OCI-LY3 (cell line): ENCODE measurements around the gene TRIM67.

ENCODE experiments used
- H2AFZ ChIP-seq: fragments of 200-600, 300-600 bp; shearing (Covaris generic); 2 replicates; pipeline ENCODE4 v1.6.0; 2014; ENCODE audit warnings: antibody characterized with exemption, low read depth, low read length
- H3K27ac ChIP-seq: fragments of 200-600, 300-600 bp; sonication (generic); 2 replicates; pipeline ENCODE4 v1.5.1; 2014; ENCODE audit warnings: mild to moderate bottlenecking, low read length, moderate library complexity, mixed read lengths
- H3K27me3 ChIP-seq: fragments of 200-600, 300-600 bp; sonication (generic); 2 replicates; pipeline ENCODE4 v1.6.1; 2014; ENCODE audit warnings: low read depth, low read length, mixed read lengths
- H3K36me3 ChIP-seq: fragments of 200-600, 300-600 bp; sonication (generic); replicated peaks from 2 replicates; pipeline ENCODE3; 2014; ENCODE audit warnings: low read depth, low read length, mixed read lengths
- H3K4me1 ChIP-seq: fragments of 300-600, 200-600 bp; sonication (generic); 2 replicates; pipeline ENCODE4 v1.6.1; 2014; ENCODE audit warnings: low read length, mixed read lengths
- H3K4me2 ChIP-seq: fragments of 200-600, 300-600 bp; sonication (generic); 2 replicates; pipeline ENCODE4 v1.6.1; 2014; ENCODE audit warnings: low read length, mixed read lengths
- H3K4me3 ChIP-seq: fragments of 300-600, 200-600 bp; sonication (generic); 2 replicates; pipeline ENCODE4 v1.5.1; 2014; ENCODE audit warnings: antibody characterized with exemption, mild to moderate bottlenecking, low read length, moderate library complexity
- H3K79me2 ChIP-seq: fragments of 300-600, 200-600 bp; shearing (Covaris generic); 2 replicates; pipeline ENCODE4 v1.6.1; 2014; ENCODE audit warnings: mild to moderate bottlenecking, low read length, mixed read lengths
- H3K9ac ChIP-seq: fragments of 300-600, 200-600 bp; shearing (Covaris generic); 2 replicates; pipeline ENCODE4 v1.6.0; 2014; ENCODE audit warnings: mild to moderate bottlenecking, low read length, moderate library complexity
- H3K9me3 ChIP-seq: fragments of 200-600, 300-600 bp; shearing (Covaris generic); 2 replicates; pipeline ENCODE4 v1.6.1; 2014; ENCODE audit warnings: low read length, mixed read lengths; ENCODE audit not compliant: insufficient read depth
- H4K20me1 ChIP-seq: fragments of 200-600, 300-600 bp; sonication (generic); 2 replicates; pipeline ENCODE4 v1.6.1; 2016; ENCODE audit warnings: low read length, mixed read lengths; ENCODE audit not compliant: insufficient read depth
- EZH2phosphoT487 ChIP-seq: fragments of 200-600 bp; shearing (Covaris generic); IDR thresholded peaks from 2 replicates; pipeline ENCODE4 v1.6.1; 2018; ENCODE audit warnings: antibody characterized with exemption, mixed run types, low read depth
- TF ChIP-seq, protein P1 (sequence below): fragments of 200-600, 300-600 bp; sonication (generic); IDR thresholded peaks from 2 replicates; pipeline ENCODE4 v1.5.1; 2014; ENCODE audit warnings: antibody characterized with exemption, low read length, low read depth

The TRIM67 gene

DNA sequence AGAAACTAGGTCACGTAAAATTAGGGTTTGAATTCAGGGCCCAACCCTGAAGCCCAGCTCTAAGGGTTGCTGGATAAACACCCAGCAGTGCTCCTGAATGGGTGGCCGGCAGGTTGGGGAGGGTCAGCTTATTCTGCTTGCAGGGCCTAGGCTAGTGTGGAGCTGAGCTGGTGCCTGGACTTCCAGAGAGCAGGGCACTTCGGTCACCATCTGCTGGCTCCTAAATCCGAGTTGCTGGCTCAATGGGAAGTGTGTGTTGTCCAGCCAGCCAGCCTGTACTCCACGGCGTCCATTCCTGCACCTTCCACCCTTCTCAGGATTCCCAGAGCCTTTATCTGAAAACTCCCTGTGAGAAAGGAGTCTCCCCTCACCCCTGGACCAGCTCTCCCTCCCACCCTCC lies 23.0 kb downstream of the TRIM67 start:
- no peaks in the 10 kb centered on the region for H4K20me1 ChIP-seq
- H3K27me3 ChIP-seq, result peaks cover 63% of the 10 kb centered on the region
- no peak overlapping the region for H3K9ac ChIP-seq
- no peaks in the 10 kb centered on the region for H3K36me3 ChIP-seq
- H3K27ac ChIP-seq, result no peak overlapping the region
- H3K4me3 ChIP-seq, result no peak overlapping the region
- H3K9me3 ChIP-seq, result no peaks in the 10 kb centered on the region
- no peaks in the 10 kb centered on the region for H3K4me1 ChIP-seq
- H2AFZ ChIP-seq, result no peak overlapping the region
- no peaks in the 10 kb centered on the region for H3K79me2 ChIP-seq
- H3K4me2 ChIP-seq, result no peak overlapping the region
- TF ChIP-seq EZH2phosphoT487, result no peak
- TF ChIP-seq, protein P1, sequence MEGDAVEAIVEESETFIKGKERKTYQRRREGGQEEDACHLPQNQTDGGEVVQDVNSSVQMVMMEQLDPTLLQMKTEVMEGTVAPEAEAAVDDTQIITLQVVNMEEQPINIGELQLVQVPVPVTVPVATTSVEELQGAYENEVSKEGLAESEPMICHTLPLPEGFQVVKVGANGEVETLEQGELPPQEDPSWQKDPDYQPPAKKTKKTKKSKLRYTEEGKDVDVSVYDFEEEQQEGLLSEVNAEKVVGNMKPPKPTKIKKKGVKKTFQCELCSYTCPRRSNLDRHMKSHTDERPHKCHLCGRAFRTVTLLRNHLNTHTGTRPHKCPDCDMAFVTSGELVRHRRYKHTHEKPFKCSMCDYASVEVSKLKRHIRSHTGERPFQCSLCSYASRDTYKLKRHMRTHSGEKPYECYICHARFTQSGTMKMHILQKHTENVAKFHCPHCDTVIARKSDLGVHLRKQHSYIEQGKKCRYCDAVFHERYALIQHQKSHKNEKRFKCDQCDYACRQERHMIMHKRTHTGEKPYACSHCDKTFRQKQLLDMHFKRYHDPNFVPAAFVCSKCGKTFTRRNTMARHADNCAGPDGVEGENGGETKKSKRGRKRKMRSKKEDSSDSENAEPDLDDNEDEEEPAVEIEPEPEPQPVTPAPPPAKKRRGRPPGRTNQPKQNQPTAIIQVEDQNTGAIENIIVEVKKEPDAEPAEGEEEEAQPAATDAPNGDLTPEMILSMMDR, result no peak

DNA sequence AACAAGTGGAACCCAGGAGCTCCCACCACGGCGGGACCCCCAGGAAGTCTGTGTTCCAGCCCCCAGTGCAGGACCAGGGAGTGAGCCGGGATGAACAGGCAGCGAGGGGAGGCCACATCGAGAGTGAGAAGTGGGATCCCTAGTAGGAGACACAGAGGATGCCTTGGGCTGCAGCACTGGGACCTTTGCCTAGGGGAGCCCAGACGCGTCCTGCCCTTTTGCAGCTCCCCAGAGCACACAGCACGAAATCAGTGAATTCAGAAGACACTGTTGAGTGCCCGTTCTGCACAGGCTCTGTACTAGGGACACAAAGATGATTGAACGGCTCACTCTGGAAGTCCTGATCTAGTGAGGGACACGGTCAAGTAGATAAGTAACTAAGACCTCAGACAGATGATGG lies 23.5 kb downstream of the TRIM67 start:
- Histone ChIP-seq H3K36me3 (no peaks in the 10 kb centered on the region), H3K27me3 (peaks cover 59% of the 10 kb centered on the region)

DNA sequence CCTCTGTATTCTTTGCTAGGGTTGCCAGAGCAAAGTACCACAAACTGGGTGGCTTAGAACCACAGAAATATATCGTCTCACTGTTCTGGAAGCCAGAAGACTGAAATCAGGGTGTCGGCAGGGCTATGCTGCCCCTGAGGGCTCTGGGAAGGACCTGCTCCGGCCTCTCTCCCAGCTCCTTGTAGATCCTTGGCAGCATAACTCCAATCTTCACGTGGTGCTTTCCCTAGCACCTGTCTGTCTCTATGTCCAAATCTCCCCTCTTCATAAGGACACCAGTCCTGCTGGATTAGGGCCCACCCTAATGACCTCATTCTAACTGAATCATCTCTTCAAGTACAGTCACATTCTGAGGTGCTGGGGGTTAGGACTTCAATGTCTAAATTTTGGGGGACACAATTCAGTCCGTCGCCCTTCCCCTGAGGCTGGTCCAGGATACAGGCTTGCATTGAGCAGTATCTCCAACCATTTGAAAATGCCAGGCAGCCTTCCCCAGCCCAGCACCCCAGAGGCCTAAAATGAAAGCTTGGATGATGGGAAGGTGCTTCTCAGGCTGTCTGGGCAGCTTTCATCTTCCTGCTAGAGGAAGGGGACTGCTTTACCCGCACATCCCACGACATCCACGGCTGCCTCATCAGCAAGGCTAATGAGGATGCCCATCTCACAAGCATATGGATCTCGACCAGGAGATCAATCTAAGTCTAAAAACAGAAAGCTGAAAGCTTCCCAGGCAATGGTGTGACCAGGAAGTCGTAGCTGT lies 24.7 kb downstream of the TRIM67 start:
- H3K9ac ChIP-seq, result no peak overlapping the region
- H3K4me1 ChIP-seq, result no peaks in the 10 kb centered on the region
- no peak overlapping the region for H3K27ac ChIP-seq
- TF ChIP-seq EZH2phosphoT487, result no peak
- TF ChIP-seq, protein P1, result no peak
- H3K9me3 ChIP-seq, result no peaks in the 10 kb centered on the region
- H4K20me1 ChIP-seq, result no peaks in the 10 kb centered on the region
- H2AFZ ChIP-seq, result no peak overlapping the region
- no peaks in the 10 kb centered on the region for H3K79me2 ChIP-seq
- H3K4me3 ChIP-seq, result no peak overlapping the region
- no peak overlapping the region for H3K4me2 ChIP-seq
- H3K36me3 ChIP-seq, result no peaks in the 10 kb centered on the region
- peaks cover 53% of the 10 kb centered on the region for H3K27me3 ChIP-seq

More for the DNA sequence above, 23.5 kb downstream of the TRIM67 start:
- Histone ChIP-seq H3K4me3 (no peak overlapping the region), H3K27ac (no peak overlapping the region), H3K9me3 (no peaks in the 10 kb centered on the region), H3K79me2 (no peaks in the 10 kb centered on the region), H2AFZ (no peak overlapping the region), H3K9ac (no peak overlapping the region), H3K4me1 (no peaks in the 10 kb centered on the region), H3K4me2 (no peak overlapping the region), H4K20me1 (no peaks in the 10 kb centered on the region)
- no peak for TF ChIP-seq EZH2phosphoT487
- TF ChIP-seq, protein P1, result no peak

DNA sequence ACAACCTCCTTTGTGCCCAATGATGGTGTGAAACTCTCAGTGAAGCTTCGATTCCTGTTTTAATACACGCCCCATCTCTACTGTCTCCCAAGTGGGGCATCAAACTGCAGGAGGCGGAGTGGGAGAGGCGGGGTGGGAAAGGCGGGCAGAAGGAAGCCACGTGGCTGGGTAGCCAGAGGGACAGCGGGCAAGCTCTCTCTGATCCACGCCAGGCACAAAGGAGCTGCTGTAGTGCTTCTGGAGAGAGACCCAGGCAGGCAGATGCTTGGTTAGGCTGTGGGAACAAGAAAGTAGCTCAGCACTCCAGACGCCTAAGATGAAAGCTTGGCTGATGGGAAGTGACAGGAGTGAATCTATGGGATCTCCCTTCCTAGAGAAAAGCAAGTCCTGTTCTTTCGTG lies 25.7 kb downstream of the TRIM67 start:
- H3K4me2 ChIP-seq, result no peak overlapping the region
- H3K9me3 ChIP-seq, result no peaks in the 10 kb centered on the region
- no peaks in the 10 kb centered on the region for H3K36me3 ChIP-seq
- no peak overlapping the region for H3K4me3 ChIP-seq
- H3K27ac ChIP-seq, result no peak overlapping the region
- H3K4me1 ChIP-seq, result no peaks in the 10 kb centered on the region
- TF ChIP-seq, protein P1, result no peak
- TF ChIP-seq EZH2phosphoT487, result no peak
- H3K79me2 ChIP-seq, result no peaks in the 10 kb centered on the region
- no peaks in the 10 kb centered on the region for H4K20me1 ChIP-seq
- H2AFZ ChIP-seq, result no peak overlapping the region
- no peak overlapping the region for H3K9ac ChIP-seq
- peaks cover 42% of the 10 kb centered on the region for H3K27me3 ChIP-seq
